A673 (cell line): ENCODE results near the gene NPAS1. TPM values are rescaled to one million over a fixed set of nuclear protein-coding genes. Genes with fewer than 3 reads are reported as not detected.

ENCODE experiments used
- BruUV-seq: library from RNA; stranded (reverse); fragments of 400-500 nt; replicated peaks from 2 replicates; lab custom pipeline; 2021; lab: Mats Ljungman, UMichigan
- CTCF ChIA-PET: fragments of 300-600 bp; sonication (Branson Sonifier 250); formaldehyde crosslinking; loops from one replicate; lab custom pipeline; 2022; ENCODE audit warnings: antibody characterized with exemption; lab: Charles Lee
- POLR2A ChIA-PET: fragments of 300-600 bp; sonication (Branson Sonifier 250); formaldehyde crosslinking; loops from one replicate; lab custom pipeline; 2022; ENCODE audit warnings: antibody characterized with exemption; ENCODE audit not compliant: low non-redundant PET; lab: Charles Lee
- DNase-seq: peaks from one replicate; pipeline ENCODE4 v3.0.0-alpha.2; 2015; ENCODE audit warnings: low spot score
- H3K27ac ChIP-seq: fragments of 200-600 bp; sonication (generic); 2 replicates; pipeline ENCODE4 v1.5.1; 2016; ENCODE audit warnings: mixed run types, low read depth, mild to moderate bottlenecking, mixed read lengths, antibody characterized with exemption, low read length; ENCODE audit not compliant: poor library complexity, severe bottlenecking
- H3K27me3 ChIP-seq: fragments of 200-600 bp; sonication (generic); replicated peaks from 2 replicates; pipeline ENCODE4 v1.6.1; 2017; ENCODE audit warnings: mixed run types, low read depth, mild to moderate bottlenecking, mixed read lengths, antibody characterized with exemption, low read length; ENCODE audit not compliant: insufficient read depth, poor library complexity
- H3K36me3 ChIP-seq: fragments of 200-600 bp; sonication (generic); 2 replicates; pipeline ENCODE4 v1.6.1; 2016; ENCODE audit warnings: mixed run types, mild to moderate bottlenecking, mixed read lengths, antibody characterized with exemption, low read length; ENCODE audit not compliant: insufficient read depth, poor library complexity, severe bottlenecking
- H3K4me1 ChIP-seq: fragments of 200-600 bp; sonication (generic); 2 replicates; pipeline ENCODE4 v1.6.1; 2017; ENCODE audit warnings: mixed run types, mild to moderate bottlenecking, mixed read lengths, antibody characterized with exemption, low read length; ENCODE audit not compliant: insufficient read depth, poor library complexity, severe bottlenecking
- H3K4me3 ChIP-seq: fragments of 200-600 bp; sonication (generic); 2 replicates; pipeline ENCODE4 v1.5.1; 2016; ENCODE audit warnings: low read depth, mixed run types, mild to moderate bottlenecking, mixed read lengths, low read length; ENCODE audit not compliant: poor library complexity, severe bottlenecking
- H3K9me3 ChIP-seq: fragments of 200-600 bp; sonication (generic); 2 replicates; pipeline ENCODE4 v1.6.1; 2016; ENCODE audit warnings: mixed run types, low read depth, mild to moderate bottlenecking, mixed read lengths, antibody characterized with exemption, low read length; ENCODE audit not compliant: poor library complexity, severe bottlenecking
- EZH2 ChIP-seq: fragments of 200-600 bp; sonication (generic); IDR thresholded peaks from 2 replicates; pipeline ENCODE4 v1.6.1; 2017; ENCODE audit warnings: borderline replicate concordance, low read depth, mild to moderate bottlenecking, mixed read lengths, antibody characterized with exemption, low read length; ENCODE audit not compliant: poor library complexity, severe bottlenecking
- intact Hi-C: fragments of 100-400 bp; cut with micrococcal nuclease; formaldehyde crosslinking; loops from one replicate; pipeline ENCODE4 v1.10.0; 2022; ENCODE audit not compliant: unreplicated experiment
- total RNA-seq: library from RNA; stranded (reverse); gene quantifications from 2 replicates; pipeline ENCODE4 v1.2.3, GENCODE V29; 2021
- TF ChIP-seq, protein P1 (sequence below): fragments of 300-800, 200-600 bp; sonication (generic); conservative IDR thresholded peaks from 2 replicates; pipeline ENCODE4 v1.5.1; 2017; ENCODE audit warnings: low read depth, mild to moderate bottlenecking, antibody characterized with exemption, low read length, moderate library complexity, mixed read lengths

The NPAS1 gene
- total RNA-seq, 1 experiment from 2014 or later, result 2.1 TPM

DNA sequence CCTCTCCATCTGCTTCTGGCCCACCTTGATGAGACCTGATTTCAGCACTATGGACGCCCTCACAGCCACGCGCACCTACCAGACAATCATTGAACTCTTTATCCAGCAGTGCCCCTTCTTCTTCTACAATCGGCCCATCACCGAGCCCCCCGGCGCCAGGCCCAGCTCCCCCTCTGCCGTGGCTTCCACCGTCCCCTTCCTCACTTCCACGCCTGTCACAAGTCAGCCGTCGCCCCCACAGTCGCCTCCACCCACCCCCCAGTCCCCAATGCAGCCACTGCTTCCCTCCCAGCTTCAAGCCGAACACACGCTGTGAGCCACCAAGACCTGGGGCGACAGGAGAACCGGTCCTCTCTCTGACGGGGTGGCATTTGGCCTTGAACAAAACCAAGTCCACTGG lies 19.3 kb upstream of the NPAS1 start:
- Histone ChIP-seq H3K27me3 (no peaks in the 10 kb centered on the region), H3K4me1 (peaks cover 12% of the 10 kb centered on the region), H3K4me3 (no peak overlapping the region), H3K27ac (no peak overlapping the region), H3K9me3 (no peaks in the 10 kb centered on the region), H3K36me3 (peaks cover 21% of the 10 kb centered on the region)
- intact Hi-C loops, result no loop called here
- TF ChIP-seq EZH2, result no peak
- TF ChIP-seq, protein P1, sequence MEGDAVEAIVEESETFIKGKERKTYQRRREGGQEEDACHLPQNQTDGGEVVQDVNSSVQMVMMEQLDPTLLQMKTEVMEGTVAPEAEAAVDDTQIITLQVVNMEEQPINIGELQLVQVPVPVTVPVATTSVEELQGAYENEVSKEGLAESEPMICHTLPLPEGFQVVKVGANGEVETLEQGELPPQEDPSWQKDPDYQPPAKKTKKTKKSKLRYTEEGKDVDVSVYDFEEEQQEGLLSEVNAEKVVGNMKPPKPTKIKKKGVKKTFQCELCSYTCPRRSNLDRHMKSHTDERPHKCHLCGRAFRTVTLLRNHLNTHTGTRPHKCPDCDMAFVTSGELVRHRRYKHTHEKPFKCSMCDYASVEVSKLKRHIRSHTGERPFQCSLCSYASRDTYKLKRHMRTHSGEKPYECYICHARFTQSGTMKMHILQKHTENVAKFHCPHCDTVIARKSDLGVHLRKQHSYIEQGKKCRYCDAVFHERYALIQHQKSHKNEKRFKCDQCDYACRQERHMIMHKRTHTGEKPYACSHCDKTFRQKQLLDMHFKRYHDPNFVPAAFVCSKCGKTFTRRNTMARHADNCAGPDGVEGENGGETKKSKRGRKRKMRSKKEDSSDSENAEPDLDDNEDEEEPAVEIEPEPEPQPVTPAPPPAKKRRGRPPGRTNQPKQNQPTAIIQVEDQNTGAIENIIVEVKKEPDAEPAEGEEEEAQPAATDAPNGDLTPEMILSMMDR, result no peak
- BruUV-seq, result no TSS peak
- POLR2A ChIA-PET, result no interaction called here
- CTCF ChIA-PET, result interaction anchor here (0.5 kb wide), 1 partner anchor 9 kb away, joined by 3 read pairs; no protein-coding TSS in a partner anchor
- no peak for DNase-seq

DNA sequence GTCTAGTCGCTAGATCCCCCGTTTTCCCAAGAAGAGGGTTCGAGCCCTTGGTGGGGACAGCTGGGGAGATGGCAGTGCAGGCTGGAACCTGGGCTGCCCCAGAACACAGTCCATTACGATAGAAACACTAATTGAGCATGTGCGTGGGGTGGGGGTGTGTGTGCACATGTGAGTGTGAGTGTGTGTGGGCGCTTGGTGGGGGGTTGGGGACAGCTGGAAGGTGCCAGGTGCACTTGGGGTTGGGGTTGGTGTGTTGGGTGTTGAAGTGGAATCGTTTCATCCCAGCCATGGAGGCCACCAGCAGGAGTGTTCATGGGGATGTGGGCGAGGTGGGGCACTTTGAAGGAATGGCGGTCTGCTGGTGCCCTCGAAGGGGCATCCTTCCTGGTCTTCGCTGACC lies 18.1 kb upstream of the NPAS1 start:
- Histone ChIP-seq H3K36me3 (peaks cover 20% of the 10 kb centered on the region), H3K9me3 (no peaks in the 10 kb centered on the region), H3K27ac (no peak overlapping the region), H3K4me1 (peaks cover 12% of the 10 kb centered on the region), H3K27me3 (no peaks in the 10 kb centered on the region), H3K4me3 (no peak overlapping the region)
- ChIA-PET CTCF (no interaction called here), POLR2A (no interaction called here)
- TSS peak; percentile 22 for BruUV-seq
- TF ChIP-seq, protein P1, result no peak
- TF ChIP-seq EZH2, result no peak
- intact Hi-C loops, result no loop called here
- no peak for DNase-seq

- DNase-seq, result no peak
- POLR2A ChIA-PET, result no interaction called here
- peaks cover 12% of the 10 kb centered on the region for H3K4me1 ChIP-seq
Measured at GRCh38 chr19:47002106-47002766, 17.4 kb upstream of the NPAS1 start.

More at GRCh38 chr19:47002106-47002766, 17.4 kb upstream of the NPAS1 start:
- TF ChIP-seq, protein P1, result no peak
- no peak for TF ChIP-seq EZH2
- Histone ChIP-seq H3K27ac (no peak overlapping the region), H3K36me3 (peaks cover 18% of the 10 kb centered on the region), H3K27me3 (no peaks in the 10 kb centered on the region), H3K4me3 (no peak overlapping the region), H3K9me3 (no peaks in the 10 kb centered on the region)
- BruUV-seq, result no TSS peak
- CTCF ChIA-PET, result no interaction called here
- intact Hi-C loops, result no loop called here
